HCT116 (cell line): ENCODE results near the gene PHC3. TPM values are rescaled to one million over a fixed set of nuclear protein-coding genes. Genes with fewer than 3 reads are reported as not detected.

Experiments
- ATAC-seq: fragments of 200-7000 bp; cut with Tn5 transposase; 2 replicates; pipeline ENCODE4 v1.9.1; 2020; ENCODE audit warnings: mild to moderate bottlenecking, moderate library complexity
- BruUV-seq: library from RNA; stranded (reverse); fragments of 400-500 nt; replicated peaks from 2 replicates; lab custom pipeline; 2021; lab: Mats Ljungman, UMichigan
- CTCF ChIA-PET: fragments of 300-600 bp; sonication (Branson Sonifier 250); formaldehyde crosslinking; loops from one replicate; lab custom pipeline; 2021; ENCODE audit warnings: antibody characterized with exemption; lab: Charles Lee
- POLR2A ChIA-PET: fragments of 300-600, 350-600 bp; sonication (Branson Sonifier 250); formaldehyde crosslinking; loops from one replicate; lab custom pipeline; 2021; ENCODE audit warnings: antibody characterized with exemption; lab: Charles Lee
- RAD21 ChIA-PET, 2 experiments: fragments of 300-600 bp; sonication (Branson Sonifier 250); formaldehyde crosslinking; loops; one replicate each; lab custom pipeline; 2023; ENCODE audit warnings: low total read pairs in 2 of 2; ENCODE audit not compliant: uncharacterized antibody in 2 of 2, unreplicated experiment in 2 of 2, low non-redundant PET in 1 of 2; lab: Charles Lee
- DNase-seq: peaks from one replicate; pipeline ENCODE4 v3.0.0-alpha.2; 2010; ENCODE audit warnings: low read depth, low spot score
- H2AFZ ChIP-seq: fragments of 200-600 bp; shearing (Covaris generic), sonication (generic); 2 replicates; pipeline ENCODE4 v1.6.1; 2017; ENCODE audit warnings: low read depth, mixed run types, mixed read lengths, antibody characterized with exemption, low read length; ENCODE audit not compliant: poor library complexity, severe bottlenecking
- H3K27ac ChIP-seq: 2 replicates; pipeline ENCODE4 v1.5.1; 2012; ENCODE audit warnings: low read depth, low read length
- H3K27me3 ChIP-seq: fragments of 200-600 bp; sonication (generic); 2 replicates; pipeline ENCODE4 v1.6.1; 2016; ENCODE audit warnings: mixed run types, low read length, mixed read lengths; ENCODE audit not compliant: insufficient read depth
- H3K36me3 ChIP-seq, 2 experiments: fragments of 200-500 bp in 1 of 2; fragments of 200-600 bp in 1 of 2; sonication (Bioruptor generic) in 1 of 2; sonication (generic) in 1 of 2; 2 replicates each; pipeline versions ENCODE4 v1.5.1 to v1.6.1; 2014 to 2016; ENCODE audit warnings: low read length in 2 of 2, inconsistent platforms in 1 of 2, mixed read lengths in 1 of 2, mixed run types in 1 of 2; ENCODE audit not compliant: insufficient read depth in 2 of 2, control insufficient read depth in 1 of 2
- H3K4me1 ChIP-seq, 2 experiments: fragments of 200-600 bp in 1 of 2; sonication (generic) in 1 of 2; 2 replicates each; pipeline versions ENCODE4 v1.5.1 to v1.6.1; 2012 to 2017; ENCODE audit warnings: low read length in 2 of 2, inconsistent platforms in 1 of 2, mild to moderate bottlenecking in 1 of 2, mixed read lengths in 1 of 2, mixed run types in 1 of 2, moderate library complexity in 1 of 2; ENCODE audit not compliant: insufficient read depth in 2 of 2, control insufficient read depth in 1 of 2
- H3K4me2 ChIP-seq: fragments of 200-600 bp; sonication (generic); 2 replicates; pipeline ENCODE4 v1.6.1; 2017; ENCODE audit warnings: mixed run types, low read length, mixed read lengths
- H3K4me3 ChIP-seq, 2 experiments: fragments of 200-600 bp in 1 of 2; sonication (generic) in 1 of 2; replicated peaks in 1 of 2; 2 replicates each; pipeline ENCODE4 v1.5.1; 2011 to 2016; ENCODE audit warnings: low read length in 2 of 2, control low read depth in 1 of 2, low read depth in 1 of 2, mild to moderate bottlenecking in 1 of 2, mixed read lengths in 1 of 2, mixed run types in 1 of 2
- H3K79me2 ChIP-seq: fragments of 200-600 bp; sonication (generic); 2 replicates; pipeline ENCODE4 v1.6.1; 2017; ENCODE audit warnings: mild to moderate bottlenecking, mixed run types, low read length, moderate library complexity, mixed read lengths; ENCODE audit not compliant: insufficient read depth
- H3K9ac ChIP-seq: fragments of 200-600 bp; sonication (generic); 2 replicates; pipeline ENCODE4 v1.6.1; 2016; ENCODE audit warnings: low read length, mixed read lengths
- H3K9me2 ChIP-seq: fragments of 200-600 bp; sonication (generic), shearing (Covaris generic); 2 replicates; pipeline ENCODE4 v1.6.1; 2017; ENCODE audit warnings: mixed run types, mild to moderate bottlenecking, moderate library complexity; ENCODE audit not compliant: insufficient read depth
- H3K9me3 ChIP-seq, 2 experiments: fragments of 200-500 bp in 1 of 2; fragments of 200-600 bp in 1 of 2; sonication (Bioruptor generic) in 1 of 2; sonication (generic) in 1 of 2; 2 replicates each; pipeline ENCODE4 v1.6.1; 2014 to 2017; ENCODE audit warnings: low read length in 2 of 2, mixed read lengths in 2 of 2, inconsistent platforms in 1 of 2, low read depth in 1 of 2, mild to moderate bottlenecking in 1 of 2, mixed run types in 1 of 2, moderate library complexity in 1 of 2; ENCODE audit not compliant: control insufficient read depth in 1 of 2, insufficient read depth in 1 of 2
- H4K20me1 ChIP-seq: fragments of 200-600 bp; sonication (generic), shearing (Covaris generic); 2 replicates; pipeline ENCODE4 v1.6.1; 2017; ENCODE audit warnings: mixed run types, mild to moderate bottlenecking, moderate library complexity; ENCODE audit not compliant: insufficient read depth
- CBX3 ChIP-seq: IDR thresholded peaks from 2 replicates; pipeline ENCODE4 v1.6.1; 2012; ENCODE audit warnings: low read depth
- CEBPB ChIP-seq: IDR thresholded peaks from 2 replicates; pipeline ENCODE4 v1.6.1; 2012; ENCODE audit warnings: low read depth
- CTCF ChIP-seq, 3 experiments: fragments of 200-600 bp in 1 of 3; sonication (generic) in 1 of 3; IDR thresholded peaks in 2 of 3; conservative IDR thresholded peaks in 1 of 3; 2 replicates each; pipeline ENCODE4 v1.5.1; 2012 to 2017; ENCODE audit warnings: low read depth in 2 of 3, low read length in 2 of 3, antibody characterized with exemption in 1 of 3, borderline replicate concordance in 1 of 3, control low read depth in 1 of 3, mild to moderate bottlenecking in 1 of 3, mixed read lengths in 1 of 3, mixed run types in 1 of 3, moderate library complexity in 1 of 3; ENCODE audit not compliant: insufficient read depth in 1 of 3
- EGR1 ChIP-seq: IDR thresholded peaks from 2 replicates; pipeline ENCODE4 v1.6.1; 2012; ENCODE audit warnings: low read depth
- ELF1 ChIP-seq: IDR thresholded peaks from 2 replicates; pipeline ENCODE4 v1.6.1; 2012; ENCODE audit warnings: low read depth, borderline replicate concordance
- EZH2 ChIP-seq: fragments of 200-600 bp; sonication (generic); IDR thresholded peaks from 2 replicates; pipeline ENCODE4 v1.6.1; 2017; ENCODE audit warnings: antibody characterized with exemption, mixed run types
- EZH2phosphoT487 ChIP-seq: fragments of 200-600 bp; IDR thresholded peaks from 2 replicates; pipeline ENCODE4 v1.6.1; 2018; ENCODE audit warnings: antibody characterized with exemption, borderline replicate concordance
- JUND ChIP-seq: IDR thresholded peaks from 2 replicates; pipeline ENCODE4 v1.6.1; 2012
- POLR2A ChIP-seq: IDR thresholded peaks from 2 replicates; pipeline ENCODE4 v1.7.0; 2011; ENCODE audit warnings: borderline replicate concordance; ENCODE audit not compliant: insufficient read depth, insufficient read length; ENCODE audit errors: extremely low read depth
- POLR2AphosphoS5 ChIP-seq: IDR thresholded peaks from 2 replicates; pipeline ENCODE4 v1.6.1; 2011; ENCODE audit warnings: mild to moderate bottlenecking, low read depth, low read length, moderate library complexity
- RAD21 ChIP-seq: IDR thresholded peaks from 2 replicates; pipeline ENCODE4 v1.6.1; 2012; ENCODE audit warnings: low read depth, mild to moderate bottlenecking
- SP1 ChIP-seq: IDR thresholded peaks from 2 replicates; pipeline ENCODE4 v1.6.1; 2012; ENCODE audit warnings: low read depth
- TCF7L2 ChIP-seq: IDR thresholded peaks from 2 replicates; pipeline ENCODE4 v1.7.0; 2011; ENCODE audit warnings: borderline replicate concordance, inconsistent platforms; ENCODE audit not compliant: insufficient read depth, insufficient read length; ENCODE audit errors: extremely low read depth
- ZBTB33 ChIP-seq: IDR thresholded peaks from 2 replicates; pipeline ENCODE4 v1.6.1; 2011; ENCODE audit warnings: mild to moderate bottlenecking, low read length, moderate library complexity; ENCODE audit not compliant: insufficient replicate concordance; ENCODE audit errors: extremely low read depth
- ZFX ChIP-seq: fragments of 450-650 bp; IDR thresholded peaks from 2 replicates; pipeline ENCODE4 v1.6.1; 2017
- ZNF274 ChIP-seq: fragments of 200-500 bp; sonication (Bioruptor generic); IDR thresholded peaks from 2 replicates; pipeline ENCODE4 v1.6.1; 2014; ENCODE audit warnings: mild to moderate bottlenecking, low read depth, low read length, inconsistent platforms
- intact Hi-C: fragments of 100-400 bp; cut with micrococcal nuclease; formaldehyde crosslinking; loops from 2 replicates; pipeline ENCODE4 v1.10.0; 2022
- total RNA-seq: library from RNA; stranded (reverse); gene quantifications from one replicate; pipeline ENCODE4 v1.2.1, GENCODE V29; 2021; ENCODE audit not compliant: unreplicated experiment

The PHC3 gene
- total RNA-seq, 1 experiment from 2014 or later: 40.1 TPM

- ChIA-PET POLR2A (no interaction called here), RAD21 (no interaction called here), CTCF (no interaction called here)
- H3K9me2 ChIP-seq: no peaks in the 10 kb centered on the region
- peaks cover 20% of the 10 kb centered on the region for H3K79me2 ChIP-seq
- no peaks in the 10 kb centered on the region for H4K20me1 ChIP-seq
- no peaks in the 10 kb centered on the region for H3K4me1 ChIP-seq
- no peak overlapping the region for H3K27ac ChIP-seq
- H3K4me3 ChIP-seq: no peak overlapping the region
- DNase-seq (no peak), ATAC-seq (no peak)
- no peak overlapping the region for H2AFZ ChIP-seq
- no peak overlapping the region for H3K9ac ChIP-seq
- no peak for TF ChIP-seq POLR2A
- no peak for TF ChIP-seq TCF7L2
- no peak for TF ChIP-seq ELF1
- TF ChIP-seq RAD21: no peak
- TF ChIP-seq JUND: no peak
- no peak for TF ChIP-seq POLR2AphosphoS5
- TF ChIP-seq CBX3: no peak
- TF ChIP-seq CTCF (IDR thresholded peaks at IDR 0.05 in 2 of 3, conservative IDR thresholded peaks at IDR 0.05 in 1 of 3; ENCODE audit: borderline replicate concordance in 1 of 3, insufficient read depth in 1 of 3, low read depth in 2 of 3, low read length in 2 of 3): no peak
- TF ChIP-seq EZH2: no peak
- TF ChIP-seq EZH2phosphoT487: no peak
- TF ChIP-seq CEBPB: no peak
- TF ChIP-seq ZNF274: no peak
- TF ChIP-seq SP1: no peak
- TF ChIP-seq ZFX: no peak
- no peak for TF ChIP-seq EGR1
- no peak for TF ChIP-seq ZBTB33
- intact Hi-C loops: no loop called here
- no peak overlapping the region for H3K4me2 ChIP-seq
- H3K36me3 ChIP-seq: peaks cover 0 to 13% of the 10 kb centered on the region in 2 experiments; a peak in 1 of 4 replicates
- no TSS peak for BruUV-seq
- no peaks in the 10 kb centered on the region for H3K27me3 ChIP-seq
- no peaks in the 10 kb centered on the region for H3K9me3 ChIP-seq
Observed at GRCh38 chr3:170137986-170138385, 43.5 kb downstream of the PHC3 start.
